ENCODE measurements around the gene ADD2. TPM values are rescaled to one million over a fixed set of nuclear protein-coding genes. Genes with fewer than 3 reads are reported as not detected.
"Not testable (repeated sequence)": the region's sequence is repeated elsewhere in the genome, so short reads cannot be mapped to it uniquely, and the experiment has no call there.

The ADD2 gene
- total RNA-seq, 1 donor from 2014 or later, result 2.8 TPM

GRCh38 chr2:70632966-70633365 is 135.0 kb downstream of the ADD2 start:
- DNase-seq, result no peak

- no peak for DNase-seq
Measured at GRCh38 chr2:70632388-70632787, 135.6 kb downstream of the ADD2 start.

- DNase-seq, result no peak
Measured at GRCh38 chr2:70630761-70631160, 137.2 kb downstream of the ADD2 start.

GRCh38 chr2:70627211-70627898 is 140.6 kb downstream of the ADD2 start:
- peak; percentile 64 for DNase-seq

GRCh38 chr2:70626254-70626990 is 141.6 kb downstream of the ADD2 start:
- no peak for DNase-seq

GRCh38 chr2:70621536-70621935 is 146.5 kb downstream of the ADD2 start:
- DNase-seq, result not testable (repeated sequence)

- no peak for DNase-seq
Measured at GRCh38 chr2:70620020-70620419, 148.0 kb downstream of the ADD2 start.

GRCh38 chr2:70619167-70619566 is 148.8 kb downstream of the ADD2 start:
- no peak for DNase-seq

- DNase-seq, result no peak
Measured at GRCh38 chr2:70616168-70616694, 151.8 kb downstream of the ADD2 start.

- DNase-seq, result no peak
Measured at GRCh38 chr2:70615222-70615621, 152.8 kb downstream of the ADD2 start.

- DNase-seq, result peak; percentile 33
Measured at GRCh38 chr2:70613521-70613920, 154.5 kb downstream of the ADD2 start.

- DNase-seq, result no peak
Measured at GRCh38 chr2:70612574-70612973, 155.4 kb downstream of the ADD2 start.

- DNase-seq, result no peak
Measured at GRCh38 chr2:70608373-70608772, 159.6 kb downstream of the ADD2 start.

- DNase-seq, result no peak
Measured at GRCh38 chr2:70607121-70607561, 160.9 kb downstream of the ADD2 start.

Small RNAs within 50 kb of the gene (small RNA-seq; reads per million reads assigned to genes)
- gene HMGN2P21 (ENCODE audit: low replicate concordance), result not detected

Other genes starting within 250 kb of the ADD2 start
- gene TGFA, start 214.4 kb downstream of the ADD2 start, total RNA-seq, result 6.3 TPM
- not detected for gene FIGLA, start 22.4 kb upstream of the ADD2 start, total RNA-seq
- gene CLEC4F, start 52.4 kb upstream of the ADD2 start, total RNA-seq, result not detected
- not detected for gene CD207, start 67.6 kb upstream of the ADD2 start, total RNA-seq
- 0.51 TPM for gene VAX2, start 132.4 kb upstream of the ADD2 start, total RNA-seq
- 4.3 TPM for gene ATP6V1B1, start 167.7 kb upstream of the ADD2 start, total RNA-seq
- 0.31 TPM for gene ANKRD53, start 210.4 kb upstream of the ADD2 start, total RNA-seq
- gene TEX261, start 226.7 kb upstream of the ADD2 start, total RNA-seq, result 63.3 TPM